Gastroesophageal sphincter (tissue), 4 donors: ENCODE results near the gene NUDT4. TPM values are rescaled to one million over a fixed set of nuclear protein-coding genes. Genes with fewer than 3 reads are reported as not detected.

Experiments
- ATAC-seq: fragments of 150-250 bp; one replicate; pipeline ENCODE4 v1.9.1; 2016; ENCODE audit warnings: mild to moderate bottlenecking, moderate library complexity
- H3K27ac ChIP-seq, 4 donors: fragments of 200-600 bp; sonication (generic) in 3 of 4; 1 replicate in 3 of 4; 2 replicates in 1 of 4; pipeline ENCODE4 v1.5.1; 2016 to 2019
- H3K27me3 ChIP-seq: fragments of 200-600 bp; sonication (generic); one replicate; pipeline ENCODE4 v1.5.1; 2019
- H3K36me3 ChIP-seq, 2 donors: fragments of 200-600 bp; sonication (generic); one replicate each; pipeline ENCODE4 v1.5.1; 2019; ENCODE audit warnings: control low read depth in 1 of 2
- H3K4me1 ChIP-seq, 3 donors: fragments of 200-600 bp; sonication (generic); 1 replicate in 2 of 3; 2 replicates in 1 of 3; pipeline ENCODE4 v1.5.1; 2016 to 2019; ENCODE audit warnings: control low read depth in 2 of 3
- H3K4me3 ChIP-seq, 2 donors: fragments of 200-600 bp; sonication (generic); one replicate each; pipeline ENCODE4 v1.5.1; 2019; ENCODE audit warnings: mild to moderate bottlenecking in 1 of 2, moderate library complexity in 1 of 2
- H3K9me3 ChIP-seq, 3 donors: fragments of 200-600 bp; sonication (generic); one replicate each; pipeline ENCODE4 v1.5.1; 2017 to 2019; ENCODE audit warnings: control low read depth in 2 of 3
- CTCF ChIP-seq, 4 experiments: fragments of 200-600 bp in 2 of 4; fragments of 450-650 bp in 2 of 4; sonication (generic) in 1 of 4; IDR thresholded peaks; one replicate each; pipeline ENCODE4 v1.5.1; 2017 to 2019; ENCODE audit warnings: antibody characterized with exemption in 4 of 4, mild to moderate bottlenecking in 2 of 4, moderate library complexity in 2 of 4
- EP300 ChIP-seq: sonication (generic); formaldehyde crosslinking; IDR thresholded peaks from one replicate; pipeline ENCODE4 v1.6.1; 2017; ENCODE audit warnings: antibody characterized with exemption, mild to moderate bottlenecking
- POLR2A ChIP-seq, 2 donors: fragments of 450-650 bp; IDR thresholded peaks; one replicate each; pipeline ENCODE4 v1.6.1; 2017; ENCODE audit warnings: antibody characterized with exemption in 2 of 2, mild to moderate bottlenecking in 2 of 2, moderate library complexity in 1 of 2
- POLR2AphosphoS5 ChIP-seq: sonication (generic); formaldehyde crosslinking; IDR thresholded peaks from one replicate; pipeline ENCODE4 v1.6.1; 2017; ENCODE audit warnings: antibody characterized with exemption
- WGBS, 2 donors: methylation state at CpG; one replicate each; pipeline ENCODE4 v1.1.5; 2018; ENCODE audit warnings: low coverage in 1 of 2; 5-methylcytosine and 5-hydroxymethylcytosine counted together
- total RNA-seq, 4 donors: library from RNA; depleted of rRNA; stranded (reverse); fragments of >200 nt; gene quantifications; one replicate each; pipeline ENCODE4 v1.1.0, GENCODE V29; 2016

The NUDT4 gene
- total RNA-seq, 4 donors from 2014 or later, result 91.2 to 146 (median 94.3) TPM

- ATAC-seq, result no peak
- WGBS, 2 donors, result 7 to 13% methylated on average over 5 of the region's 5 CpGs
- Histone ChIP-seq H3K36me3 (no peaks in the 10 kb centered on the region), H3K9me3 (no peaks in the 10 kb centered on the region), H3K4me1 (peaks cover 3 to 94% (median 19%) of the 10 kb centered on the region in 3 donors), H3K4me3 (peak overlapping the region; percentile 8 to 21), H3K27me3 (no peaks in the 10 kb centered on the region), H3K27ac (peak overlapping the region; percentile 60 to 74 (median 64))
- no peak for TF ChIP-seq CTCF (IDR thresholded peaks at IDR 0.05)
- TF ChIP-seq POLR2AphosphoS5, result no peak
- TF ChIP-seq EP300, result no peak
- TF ChIP-seq POLR2A (IDR thresholded peaks at IDR 0.05), result no peak
These were observed 56.6 kb downstream of the NUDT4 start for GRCh38 chr12:93434256-93434865.

- Histone ChIP-seq H3K27ac (no peak overlapping the region), H3K4me3 (no peak overlapping the region), H3K36me3 (no peaks in the 10 kb centered on the region), H3K27me3 (no peaks in the 10 kb centered on the region), H3K9me3 (no peaks in the 10 kb centered on the region), H3K4me1 (peaks cover 3 to 86% (median 22%) of the 10 kb centered on the region in 3 donors)
- no peak for ATAC-seq
- TF ChIP-seq POLR2A (IDR thresholded peaks at IDR 0.05) (no peak), POLR2AphosphoS5 (no peak), EP300 (no peak), CTCF (IDR thresholded peaks at IDR 0.05) (no peak)
- 57 to 70% methylated on average over 3 of the region's 3 CpGs for WGBS, 2 donors
These were observed 60.7 kb downstream of the NUDT4 start for GRCh38 chr12:93438266-93439050.

GRCh38 chr12:93440043-93440835 is 62.5 kb downstream of the NUDT4 start:
- WGBS, 2 donors, result 19 to 20% methylated on average over 12 of the region's 12 CpGs
- H3K4me3 ChIP-seq, result peak overlapping the region; percentile 96 to 97
- no peak for ATAC-seq
- TF ChIP-seq POLR2AphosphoS5, result no peak
- H3K9me3 ChIP-seq, result no peaks in the 10 kb centered on the region
- H3K36me3 ChIP-seq, result no peaks in the 10 kb centered on the region
- no peaks in the 10 kb centered on the region for H3K27me3 ChIP-seq
- peaks cover 0 to 68% (median 11%) of the 10 kb centered on the region in 3 donors for H3K4me1 ChIP-seq
- peak overlapping the region in 1 of 4 donors; percentile 96 for H3K27ac ChIP-seq

- TF ChIP-seq EP300 (no peak), POLR2AphosphoS5 (no peak)
These were observed 63.4 kb downstream of the NUDT4 start for GRCh38 chr12:93441081-93441616.

GRCh38 chr12:93441617-93442410 is 64.1 kb downstream of the NUDT4 start, which contains the start of gene UBE2N:
TSS of gene UBE2N (minus strand) at chr12:93441947. CDS start at chr12:93441884, 63 bp downstream.
- Histone ChIP-seq H3K27me3 (no peaks in the 10 kb centered on the region), H3K36me3 (no peaks in the 10 kb centered on the region), H3K27ac (peak within 1 kb of the TSS; percentile 89 to 98 (median 95)), H3K9me3 (no peaks in the 10 kb centered on the region), H3K4me3 (peak within 1 kb of the TSS; percentile 96 to 97), H3K4me1 (peaks cover 0 to 52% (median 11%) of the 10 kb centered on the region in 3 donors)
- 0 to 1% methylated on average over 10 to 33 of the region's 105 CpGs for WGBS, 2 donors
- peak in 2 of 4 experiments; percentile 7 to 11 for TF ChIP-seq CTCF (IDR thresholded peaks at IDR 0.05)
- no peak for TF ChIP-seq EP300
- peak; percentile 74 for TF ChIP-seq POLR2AphosphoS5
- peak; percentile 68 to 69 for TF ChIP-seq POLR2A (IDR thresholded peaks at IDR 0.05)
- peak; percentile 97 for ATAC-seq

More at GRCh38 chr12:93441081-93441616, 63.4 kb downstream of the NUDT4 start:
- no peak for ATAC-seq
- H3K9me3 ChIP-seq, result no peaks in the 10 kb centered on the region
- no peaks in the 10 kb centered on the region for H3K27me3 ChIP-seq
- 0 to 1% methylated on average over 2 to 15 of the region's 55 CpGs for WGBS, 2 donors
- peak overlapping the region; percentile 96 to 97 for H3K4me3 ChIP-seq
- H3K4me1 ChIP-seq, result peaks cover 0 to 59% (median 11%) of the 10 kb centered on the region in 3 donors
- peak overlapping the region; percentile 89 to 98 (median 95) for H3K27ac ChIP-seq
- no peaks in the 10 kb centered on the region for H3K36me3 ChIP-seq
